ENCODE results near the gene MCCC1. TPM values are rescaled to one million over a fixed set of nuclear protein-coding genes. Genes with fewer than 3 reads are reported as not detected.
"Not testable (repeated sequence)": the region's sequence is repeated elsewhere in the genome, so short reads cannot be mapped to it uniquely, and the experiment has no call there.

Gene MCCC1
- total and polyA plus RNA-seq, 11 donors = 32.8 to 58.4 (median 47.5) TPM

- 76 to 79% (median 78%) methylated on average over 4 of the region's 4 CpGs for WGBS, 4 donors
These were observed 9.2 kb upstream of the MCCC1 start for GRCh38 chr3:183108470-183108869.

GRCh38 chr3:183108001-183108449 lies 8.7 kb upstream of the MCCC1 start:
- no peak for DNase-seq
- ATAC-seq = peak in 1 of 4 donors; percentile 50
- TF ChIP-seq CTCF (IDR thresholded peaks at IDR 0.05) (no peak), POLR2A (IDR thresholded peaks at IDR 0.05) (no peak)
- intact Hi-C loops (cut with DNase I) = no loop called here
- H3K27me3 ChIP-seq = peaks cover 0 to 10% (median 0%) of the 10 kb centered on the region in 9 donors
- peak overlapping the region in 1 of 12 donors; percentile 68 for H3K27ac ChIP-seq
- WGBS, 4 donors = 39 to 56% (median 43%) methylated on average over 2 of the region's 2 CpGs
- peaks cover 0 to 8% (median 0%) of the 10 kb centered on the region in 12 donors for H3K9me3 ChIP-seq
- H3K4me3 ChIP-seq = no peak overlapping the region
- H3K36me3 ChIP-seq = no peaks in the 10 kb centered on the region
- H3K4me1 ChIP-seq = peaks cover 0 to 13% (median 0%) of the 10 kb centered on the region in 12 donors

More at GRCh38 chr3:183108470-183108869, 9.2 kb upstream of the MCCC1 start:
- Histone ChIP-seq H3K4me1 (peaks cover 0 to 13% (median 0%) of the 10 kb centered on the region in 12 donors), H3K4me3 (no peak overlapping the region), H3K36me3 (no peaks in the 10 kb centered on the region), H3K27ac (peak overlapping the region in 1 of 12 donors; percentile 68), H3K9me3 (peaks cover 0 to 8% (median 0%) of the 10 kb centered on the region in 12 donors), H3K27me3 (peaks cover 0 to 14% (median 0%) of the 10 kb centered on the region in 9 donors)
- intact Hi-C loops (cut with DNase I) = no loop called here
- no peak for TF ChIP-seq CTCF (IDR thresholded peaks at IDR 0.05)
- no peak for TF ChIP-seq POLR2A (IDR thresholded peaks at IDR 0.05)
- no peak for ATAC-seq
- DNase-seq = no peak

GRCh38 chr3:183107372-183107771 lies 8.1 kb upstream of the MCCC1 start:
- H3K27ac ChIP-seq, H3K36me3 ChIP-seq: not testable (repeated sequence)
- 89 to 96% (median 92%) methylated on average over 4 of the region's 4 CpGs for WGBS, 4 donors

GRCh38 chr3:183106635-183107034 lies 7.3 kb upstream of the MCCC1 start:
- 57 to 78% (median 60%) methylated on average over 6 of the region's 6 CpGs for WGBS, 4 donors
- ATAC-seq = no peak
- no peak for DNase-seq
- Histone ChIP-seq H3K9me3 (peaks cover 0 to 8% (median 0%) of the 10 kb centered on the region in 12 donors), H3K4me1 (peaks cover 0 to 13% (median 0%) of the 10 kb centered on the region in 12 donors), H3K4me3 (no peak overlapping the region), H3K27me3 (no peaks in the 10 kb centered on the region), H3K27ac (no peak overlapping the region), H3K36me3 (no peaks in the 10 kb centered on the region)
- intact Hi-C loops (cut with DNase I) = no loop called here
- TF ChIP-seq CTCF (IDR thresholded peaks at IDR 0.05) = no peak
- no peak for TF ChIP-seq POLR2A (IDR thresholded peaks at IDR 0.05)

More at GRCh38 chr3:183107372-183107771, 8.1 kb upstream of the MCCC1 start:
- ATAC-seq; H3K27me3 ChIP-seq; intact Hi-C loops (cut with DNase I); DNase-seq; H3K4me3 ChIP-seq; H3K9me3 ChIP-seq: not testable (repeated sequence)
- H3K4me1 ChIP-seq = peaks cover 0 to 13% (median 0%) of the 10 kb centered on the region in 12 donors

GRCh38 chr3:183103950-183104349 lies 4.7 kb upstream of the MCCC1 start:
- intact Hi-C loops (cut with DNase I); H3K9me3 ChIP-seq; H3K27ac ChIP-seq; H3K36me3 ChIP-seq; ATAC-seq; DNase-seq; H3K4me3 ChIP-seq; H3K27me3 ChIP-seq: not testable (repeated sequence)
- 93 to 98% (median 96%) methylated on average over 18 to 28 of the region's 28 CpGs for WGBS, 4 donors
- H3K4me1 ChIP-seq = peaks cover 0 to 22% (median 5%) of the 10 kb centered on the region in 12 donors

GRCh38 chr3:183101040-183101439 lies 1.7 kb upstream of the MCCC1 start:
- WGBS, 4 donors = 80 to 98% (median 94%) methylated on average over 1 to 16 of the region's 24 CpGs
- H3K9me3 ChIP-seq; ATAC-seq; H3K4me3 ChIP-seq; H3K36me3 ChIP-seq; intact Hi-C loops (cut with DNase I); DNase-seq; H3K27me3 ChIP-seq; H3K27ac ChIP-seq: not testable (repeated sequence)
- peaks cover 0 to 25% (median 12%) of the 10 kb centered on the region in 12 donors for H3K4me1 ChIP-seq
